GM23338 (cell line): ENCODE measurements around the gene ITIH5. TPM values are rescaled to one million over a fixed set of nuclear protein-coding genes. Genes with fewer than 3 reads are reported as not detected.

Experiments
- ATAC-seq: fragments of 200-7000 bp; cut with Tn5 transposase; 3 replicates; pipeline ENCODE4 v1.9.1; 2020
- DNase-seq: peaks from one replicate; pipeline ENCODE4 v3.0.0-alpha.2; 2015; ENCODE audit warnings: low spot score
- H2AFZ ChIP-seq: fragments of 200-600 bp; sonication (generic); 2 replicates; pipeline ENCODE4 v1.8.0; 2016; ENCODE audit warnings: antibody characterized with exemption, mild to moderate bottlenecking, moderate library complexity
- H3F3A ChIP-seq: fragments of 200-600 bp; sonication (generic); replicated peaks from 2 replicates; pipeline ENCODE4 v1.8.0; 2017; ENCODE audit warnings: antibody characterized with exemption, mixed run types, low read depth
- H3K27ac ChIP-seq: fragments of 200-600 bp; sonication (generic); 2 replicates; pipeline ENCODE4 v1.6.1; 2016; ENCODE audit warnings: low read depth
- H3K27me3 ChIP-seq: fragments of 200-600 bp; sonication (generic); 2 replicates; pipeline ENCODE4 v1.8.0; 2016; ENCODE audit warnings: mild to moderate bottlenecking, mixed run types, moderate library complexity; ENCODE audit not compliant: insufficient read depth
- H3K36me3 ChIP-seq: fragments of 200-600 bp; sonication (generic); 2 replicates; pipeline ENCODE4 v1.8.0; 2016; ENCODE audit warnings: mild to moderate bottlenecking; ENCODE audit not compliant: insufficient read depth
- H3K4me1 ChIP-seq: fragments of 200-600 bp; sonication (generic); 2 replicates; pipeline ENCODE4 v1.8.0; 2016; ENCODE audit warnings: mild to moderate bottlenecking, moderate library complexity; ENCODE audit not compliant: insufficient read depth
- H3K4me2 ChIP-seq: fragments of 200-600 bp; sonication (generic); 2 replicates; pipeline ENCODE4 v1.7.1; 2017; ENCODE audit warnings: mixed run types
- H3K4me3 ChIP-seq: fragments of 200-600 bp; sonication (generic); 2 replicates; pipeline ENCODE4 v1.6.1; 2016; ENCODE audit warnings: mixed run types
- H3K79me2 ChIP-seq: fragments of 200-600 bp; sonication (generic); replicated peaks from 2 replicates; pipeline ENCODE4 v1.8.0; 2017; ENCODE audit warnings: mild to moderate bottlenecking; ENCODE audit not compliant: insufficient read depth
- H3K9me2 ChIP-seq: fragments of 200-600 bp; sonication (generic); 2 replicates; pipeline ENCODE4 v1.8.0; 2017; ENCODE audit not compliant: insufficient read depth
- H4K20me1 ChIP-seq: fragments of 200-600 bp; sonication (generic); replicated peaks from 2 replicates; pipeline ENCODE4 v1.8.0; 2017; ENCODE audit warnings: mild to moderate bottlenecking; ENCODE audit not compliant: insufficient read depth
- H3K27ac Mint-ChIP-seq: 2 replicates; pipeline ENCODE4 v1.8.0; 2020; ENCODE audit warnings: inconsistent platforms, mild to moderate bottlenecking, moderate library complexity, mixed read lengths
- H3K27me3 Mint-ChIP-seq: 3 replicates; pipeline ENCODE4 v1.8.0; 2022; ENCODE audit warnings: low read depth, mild to moderate bottlenecking, moderate library complexity, mixed read lengths, inconsistent platforms; ENCODE audit not compliant: insufficient read depth, poor library complexity
- H3K36me3 Mint-ChIP-seq: 3 replicates; pipeline ENCODE4 v1.8.0; 2021; ENCODE audit warnings: low read depth, mild to moderate bottlenecking, inconsistent platforms, moderate library complexity, mixed read lengths
- H3K4me1 Mint-ChIP-seq: 3 replicates; pipeline ENCODE4 v1.8.0; 2020; ENCODE audit warnings: mild to moderate bottlenecking, inconsistent platforms, mixed read lengths
- H3K4me3 Mint-ChIP-seq: 3 replicates; pipeline ENCODE4 v1.8.0; 2021; ENCODE audit warnings: moderate library complexity, mild to moderate bottlenecking, inconsistent platforms, mixed read lengths
- H3K9me3 Mint-ChIP-seq: 3 replicates; pipeline ENCODE4 v1.8.0; 2020; ENCODE audit warnings: moderate library complexity, mild to moderate bottlenecking, inconsistent platforms, mixed read lengths
- CREB1 ChIP-seq: fragments of 250-450 bp; sonication (Bioruptor Pico); IDR thresholded peaks from 2 replicates; pipeline ENCODE4 v1.5.0; 2020; ENCODE audit warnings: low read depth, mild to moderate bottlenecking, moderate library complexity
- EZH2 ChIP-seq: fragments of 200-600 bp; sonication (generic); IDR thresholded peaks from one replicate; pipeline ENCODE4 v1.8.0; 2017; ENCODE audit warnings: antibody characterized with exemption, mild to moderate bottlenecking, low read depth; ENCODE audit not compliant: unreplicated experiment
- EZH2phosphoT487 ChIP-seq: fragments of 200-600 bp; sonication (generic); IDR thresholded peaks from one replicate; pipeline ENCODE4 v1.8.1; 2018; ENCODE audit warnings: antibody characterized with exemption; ENCODE audit not compliant: unreplicated experiment
- JUNB ChIP-seq: IDR thresholded peaks from one replicate; pipeline ENCODE4 v1.6.1; 2016; ENCODE audit warnings: antibody characterized with exemption; ENCODE audit not compliant: unreplicated experiment
- NANOG ChIP-seq: IDR thresholded peaks from 2 replicates; pipeline ENCODE4 v1.6.1; 2016; ENCODE audit warnings: antibody characterized with exemption, borderline replicate concordance
- POLR2AphosphoS5 ChIP-seq: IDR thresholded peaks from 2 replicates; pipeline ENCODE4 v1.6.1; 2016; ENCODE audit warnings: antibody characterized with exemption, low read depth
- STAT1 ChIP-seq: IDR thresholded peaks from one replicate; pipeline ENCODE4 v1.6.1; 2016; ENCODE audit warnings: antibody characterized with exemption; ENCODE audit not compliant: unreplicated experiment
- ZNF114 ChIP-seq: fragments of 250-450 bp; sonication (Bioruptor Pico); IDR thresholded peaks from 2 replicates; pipeline ENCODE4 v1.5.0; 2020; ENCODE audit warnings: mild to moderate bottlenecking, moderate library complexity
- ZNF331 ChIP-seq: fragments of 250-450 bp; sonication (Bioruptor Pico); IDR thresholded peaks from 2 replicates; pipeline ENCODE4 v1.5.0; 2020; ENCODE audit warnings: low read depth, mild to moderate bottlenecking, moderate library complexity
- polyA plus RNA-seq: library from polyadenylated mRNA; unstranded; fragments of >200 nt; fragmentation: Nextera tagmentation; extraction: Ambion mirVana; gene quantifications from 2 replicates; pipeline ENCODE4 v1.2.1, GENCODE V29; 2016
- total RNA-seq: library from RNA; depleted of rRNA; stranded (reverse); fragments of >200 nt; shearing (Covaris generic); gene quantifications from 2 replicates; pipeline ENCODE4 v1.2.3, GENCODE V29; 2014
- TF ChIP-seq, protein P1 (sequence below): IDR thresholded peaks from 2 replicates; pipeline ENCODE4 v1.6.1; 2016; ENCODE audit warnings: antibody characterized with exemption
- TF ChIP-seq, protein P2 (sequence below): fragments of 250-450 bp; sonication (Bioruptor Pico); IDR thresholded peaks from 2 replicates; pipeline ENCODE4 v1.5.0; 2020; ENCODE audit warnings: mild to moderate bottlenecking, moderate library complexity
- TF ChIP-seq, protein P3 (sequence below), 2 experiments: fragments of 200-600 bp in 1 of 2; sonication (generic) in 1 of 2; conservative IDR thresholded peaks; 2 replicates each; pipeline versions ENCODE4 v1.5.1 to v1.6.1; 2016 to 2017; ENCODE audit warnings: antibody characterized with exemption in 2 of 2, low read depth in 2 of 2, mild to moderate bottlenecking in 2 of 2, moderate library complexity in 1 of 2

ITIH5 gene
- total and polyA plus RNA-seq, 2 experiments from 2014 or later = 0.99 to 2.2 TPM

DNA sequence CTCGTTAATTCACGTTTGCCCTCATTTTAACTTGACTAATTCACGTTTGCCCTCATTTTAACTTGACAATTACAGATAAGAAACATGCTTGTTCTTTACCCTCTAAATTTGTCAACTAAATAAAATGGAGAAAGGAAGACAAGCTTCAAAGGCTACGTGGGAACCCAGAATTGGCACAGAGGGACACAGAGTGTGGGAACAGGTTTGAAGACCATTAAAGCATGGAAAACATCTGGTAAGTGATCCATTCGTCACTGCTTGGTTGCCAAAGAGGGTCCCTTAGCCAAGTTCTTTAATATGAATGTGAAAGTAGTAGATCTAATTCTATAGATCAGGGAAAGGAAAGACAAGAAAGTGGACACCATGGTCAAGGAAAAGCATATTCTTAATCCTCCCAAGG lies 57.2 kb downstream of the ITIH5 start (continued):
- TF ChIP-seq, protein P1, sequence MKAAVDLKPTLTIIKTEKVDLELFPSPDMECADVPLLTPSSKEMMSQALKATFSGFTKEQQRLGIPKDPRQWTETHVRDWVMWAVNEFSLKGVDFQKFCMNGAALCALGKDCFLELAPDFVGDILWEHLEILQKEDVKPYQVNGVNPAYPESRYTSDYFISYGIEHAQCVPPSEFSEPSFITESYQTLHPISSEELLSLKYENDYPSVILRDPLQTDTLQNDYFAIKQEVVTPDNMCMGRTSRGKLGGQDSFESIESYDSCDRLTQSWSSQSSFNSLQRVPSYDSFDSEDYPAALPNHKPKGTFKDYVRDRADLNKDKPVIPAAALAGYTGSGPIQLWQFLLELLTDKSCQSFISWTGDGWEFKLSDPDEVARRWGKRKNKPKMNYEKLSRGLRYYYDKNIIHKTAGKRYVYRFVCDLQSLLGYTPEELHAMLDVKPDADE = no peak
- TF ChIP-seq ZNF114 (CRISPR knock-in tag) = no peak

DNA sequence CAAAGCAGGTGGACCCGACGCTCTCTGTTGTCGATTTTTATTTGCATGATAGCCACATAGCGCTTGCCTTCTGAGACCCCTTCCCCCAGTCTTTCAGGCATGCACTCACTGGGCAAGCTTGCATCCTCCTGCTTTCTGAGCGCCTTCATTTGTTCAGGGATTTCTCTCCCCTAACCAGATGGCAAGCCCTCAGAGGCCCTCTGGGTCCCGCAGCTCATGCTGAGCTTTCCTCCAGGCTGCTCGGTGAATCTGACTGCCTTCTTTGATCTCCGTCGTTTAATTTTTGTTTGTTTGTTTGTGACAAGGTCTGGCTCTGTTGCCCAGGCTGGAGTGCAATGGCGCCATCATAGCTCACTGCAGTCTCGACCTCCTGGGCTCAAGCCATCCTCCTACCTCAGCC lies 58.8 kb downstream of the ITIH5 start:
- no peak overlapping the region for H2AFZ ChIP-seq
- peaks cover 2% of the 10 kb centered on the region; the same call in 1 of the 3 replicates for H3K9me3 Mint-ChIP-seq
- H3K79me2 ChIP-seq = no peaks in the 10 kb centered on the region
- H4K20me1 ChIP-seq = no peaks in the 10 kb centered on the region
- no peaks in the 10 kb centered on the region for H3K4me1 ChIP-seq
- no peaks in the 10 kb centered on the region for H3K4me1 Mint-ChIP-seq
- no peaks in the 10 kb centered on the region for H3K27me3 Mint-ChIP-seq
- no peak overlapping the region for H3K4me3 Mint-ChIP-seq
- H3K27me3 ChIP-seq = no peaks in the 10 kb centered on the region
- no peaks in the 10 kb centered on the region for H3F3A ChIP-seq
- no peaks in the 10 kb centered on the region for H3K9me2 ChIP-seq
- no peak for DNase-seq
- no peak overlapping the region for H3K4me2 ChIP-seq
- no peak overlapping the region for H3K27ac Mint-ChIP-seq
- H3K36me3 Mint-ChIP-seq = no peaks in the 10 kb centered on the region; the same call in 2 of the 3 replicates
- no peak overlapping the region for H3K4me3 ChIP-seq
- ATAC-seq = no peak
- H3K27ac ChIP-seq = no peak overlapping the region
- no peaks in the 10 kb centered on the region for H3K36me3 ChIP-seq
- TF ChIP-seq EZH2phosphoT487 (no peak), JUNB (no peak), EZH2 (no peak), ZNF114 (CRISPR knock-in tag) (no peak), STAT1 (no peak), NANOG (no peak), ZNF331 (CRISPR knock-in tag) (no peak), POLR2AphosphoS5 (no peak), CREB1 (no peak)
- TF ChIP-seq, protein P2, sequence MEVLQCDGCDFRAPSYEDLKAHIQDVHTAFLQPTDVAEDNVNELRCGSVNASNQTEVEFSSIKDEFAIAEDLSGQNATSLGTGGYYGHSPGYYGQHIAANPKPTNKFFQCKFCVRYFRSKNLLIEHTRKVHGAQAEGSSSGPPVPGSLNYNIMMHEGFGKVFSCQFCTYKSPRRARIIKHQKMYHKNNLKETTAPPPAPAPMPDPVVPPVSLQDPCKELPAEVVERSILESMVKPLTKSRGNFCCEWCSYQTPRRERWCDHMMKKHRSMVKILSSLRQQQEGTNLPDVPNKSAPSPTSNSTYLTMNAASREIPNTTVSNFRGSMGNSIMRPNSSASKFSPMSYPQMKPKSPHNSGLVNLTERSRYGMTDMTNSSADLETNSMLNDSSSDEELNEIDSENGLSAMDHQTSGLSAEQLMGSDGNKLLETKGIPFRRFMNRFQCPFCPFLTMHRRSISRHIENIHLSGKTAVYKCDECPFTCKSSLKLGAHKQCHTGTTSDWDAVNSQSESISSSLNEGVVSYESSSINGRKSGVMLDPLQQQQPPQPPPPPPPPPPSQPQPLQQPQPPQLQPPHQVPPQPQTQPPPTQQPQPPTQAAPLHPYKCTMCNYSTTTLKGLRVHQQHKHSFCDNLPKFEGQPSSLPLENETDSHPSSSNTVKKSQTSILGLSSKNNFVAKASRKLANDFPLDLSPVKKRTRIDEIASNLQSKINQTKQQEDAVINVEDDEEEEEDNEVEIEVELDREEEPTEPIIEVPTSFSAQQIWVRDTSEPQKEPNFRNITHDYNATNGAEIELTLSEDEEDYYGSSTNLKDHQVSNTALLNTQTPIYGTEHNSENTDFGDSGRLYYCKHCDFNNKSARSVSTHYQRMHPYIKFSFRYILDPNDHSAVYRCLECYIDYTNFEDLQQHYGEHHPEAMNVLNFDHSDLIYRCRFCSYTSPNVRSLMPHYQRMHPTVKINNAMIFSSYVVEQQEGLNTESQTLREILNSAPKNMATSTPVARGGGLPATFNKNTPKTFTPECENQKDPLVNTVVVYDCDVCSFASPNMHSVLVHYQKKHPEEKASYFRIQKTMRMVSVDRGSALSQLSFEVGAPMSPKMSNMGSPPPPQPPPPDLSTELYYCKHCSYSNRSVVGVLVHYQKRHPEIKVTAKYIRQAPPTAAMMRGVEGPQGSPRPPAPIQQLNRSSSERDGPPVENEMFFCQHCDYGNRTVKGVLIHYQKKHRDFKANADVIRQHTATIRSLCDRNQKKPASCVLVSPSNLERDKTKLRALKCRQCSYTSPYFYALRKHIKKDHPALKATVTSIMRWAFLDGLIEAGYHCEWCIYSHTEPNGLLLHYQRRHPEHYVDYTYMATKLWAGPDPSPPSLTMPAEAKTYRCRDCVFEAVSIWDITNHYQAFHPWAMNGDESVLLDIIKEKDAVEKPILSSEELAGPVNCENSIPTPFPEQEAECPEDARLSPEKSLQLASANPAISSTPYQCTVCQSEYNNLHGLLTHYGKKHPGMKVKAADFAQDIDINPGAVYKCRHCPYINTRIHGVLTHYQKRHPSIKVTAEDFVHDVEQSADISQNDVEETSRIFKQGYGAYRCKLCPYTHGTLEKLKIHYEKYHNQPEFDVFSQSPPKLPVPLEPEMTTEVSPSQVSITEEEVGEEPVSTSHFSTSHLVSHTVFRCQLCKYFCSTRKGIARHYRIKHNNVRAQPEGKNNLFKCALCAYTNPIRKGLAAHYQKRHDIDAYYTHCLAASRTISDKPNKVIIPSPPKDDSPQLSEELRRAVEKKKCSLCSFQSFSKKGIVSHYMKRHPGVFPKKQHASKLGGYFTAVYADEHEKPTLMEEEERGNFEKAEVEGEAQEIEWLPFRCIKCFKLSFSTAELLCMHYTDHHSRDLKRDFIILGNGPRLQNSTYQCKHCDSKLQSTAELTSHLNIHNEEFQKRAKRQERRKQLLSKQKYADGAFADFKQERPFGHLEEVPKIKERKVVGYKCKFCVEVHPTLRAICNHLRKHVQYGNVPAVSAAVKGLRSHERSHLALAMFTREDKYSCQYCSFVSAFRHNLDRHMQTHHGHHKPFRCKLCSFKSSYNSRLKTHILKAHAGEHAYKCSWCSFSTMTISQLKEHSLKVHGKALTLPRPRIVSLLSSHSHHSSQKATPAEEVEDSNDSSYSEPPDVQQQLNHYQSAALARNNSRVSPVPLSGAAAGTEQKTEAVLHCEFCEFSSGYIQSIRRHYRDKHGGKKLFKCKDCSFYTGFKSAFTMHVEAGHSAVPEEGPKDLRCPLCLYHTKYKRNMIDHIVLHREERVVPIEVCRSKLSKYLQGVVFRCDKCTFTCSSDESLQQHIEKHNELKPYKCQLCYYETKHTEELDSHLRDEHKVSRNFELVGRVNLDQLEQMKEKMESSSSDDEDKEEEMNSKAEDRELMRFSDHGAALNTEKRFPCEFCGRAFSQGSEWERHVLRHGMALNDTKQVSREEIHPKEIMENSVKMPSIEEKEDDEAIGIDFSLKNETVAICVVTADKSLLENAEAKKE = no peak
- TF ChIP-seq, protein P1 = no peak
- TF ChIP-seq, protein P3, sequence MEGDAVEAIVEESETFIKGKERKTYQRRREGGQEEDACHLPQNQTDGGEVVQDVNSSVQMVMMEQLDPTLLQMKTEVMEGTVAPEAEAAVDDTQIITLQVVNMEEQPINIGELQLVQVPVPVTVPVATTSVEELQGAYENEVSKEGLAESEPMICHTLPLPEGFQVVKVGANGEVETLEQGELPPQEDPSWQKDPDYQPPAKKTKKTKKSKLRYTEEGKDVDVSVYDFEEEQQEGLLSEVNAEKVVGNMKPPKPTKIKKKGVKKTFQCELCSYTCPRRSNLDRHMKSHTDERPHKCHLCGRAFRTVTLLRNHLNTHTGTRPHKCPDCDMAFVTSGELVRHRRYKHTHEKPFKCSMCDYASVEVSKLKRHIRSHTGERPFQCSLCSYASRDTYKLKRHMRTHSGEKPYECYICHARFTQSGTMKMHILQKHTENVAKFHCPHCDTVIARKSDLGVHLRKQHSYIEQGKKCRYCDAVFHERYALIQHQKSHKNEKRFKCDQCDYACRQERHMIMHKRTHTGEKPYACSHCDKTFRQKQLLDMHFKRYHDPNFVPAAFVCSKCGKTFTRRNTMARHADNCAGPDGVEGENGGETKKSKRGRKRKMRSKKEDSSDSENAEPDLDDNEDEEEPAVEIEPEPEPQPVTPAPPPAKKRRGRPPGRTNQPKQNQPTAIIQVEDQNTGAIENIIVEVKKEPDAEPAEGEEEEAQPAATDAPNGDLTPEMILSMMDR (conservative IDR thresholded peaks at IDR 0.05; ENCODE audit: low read depth in 2 of 2) = no peak
